K562 (cell line): Measurements from ENCODE around the gene SLC4A2. TPM values are rescaled to one million over a fixed set of nuclear protein-coding genes. Genes with fewer than 3 reads are reported as not detected.

ENCODE experiments used
- CBX5 ChIP-seq: IDR thresholded peaks from 2 replicates; pipeline ENCODE4 v1.6.1; 2014; ENCODE audit warnings: low read depth, borderline replicate concordance
- CTBP1 ChIP-seq: fragments of 450-650 bp; IDR thresholded peaks from 2 replicates; pipeline ENCODE4 v1.6.1; 2016; ENCODE audit warnings: borderline replicate concordance
- ELF1 ChIP-seq: fragments of 200-800 bp; sonication (Bioruptor generic); IDR thresholded peaks from 2 replicates; pipeline ENCODE4 v1.6.1; 2016; ENCODE audit warnings: missing genetic modification characterization, missing compliant biosample characterization
- HEY1 ChIP-seq: fragments of 250-450 bp; sonication (Bioruptor Pico); IDR thresholded peaks from 2 replicates; pipeline ENCODE4 v1.5.0; 2020; ENCODE audit warnings: mild to moderate bottlenecking, moderate library complexity, borderline replicate concordance
- MYC ChIP-seq, 2 experiments: fragments of 250-450 bp in 1 of 2; sonication (Bioruptor Pico) in 1 of 2; IDR thresholded peaks; 2 replicates each; pipeline versions ENCODE4 v1.5.1 to v1.6.1; 2012 to 2021; ENCODE audit warnings: low read depth in 2 of 2, borderline replicate concordance in 1 of 2, improper control_type of control experiment in 1 of 2, low read length in 1 of 2, mild to moderate bottlenecking in 1 of 2, moderate library complexity in 1 of 2
- NFIC ChIP-seq: fragments of 450-650 bp; IDR thresholded peaks from 2 replicates; pipeline ENCODE4 v1.6.1; 2017; ENCODE audit warnings: mild to moderate bottlenecking, inconsistent platforms
- POLR2AphosphoS2 ChIP-seq: IDR thresholded peaks from 2 replicates; pipeline ENCODE4 v1.6.1; 2012; ENCODE audit warnings: low read length, improper control_type of control experiment
- SP1 ChIP-seq: sonication (generic); formaldehyde crosslinking; IDR thresholded peaks from 2 replicates; pipeline ENCODE4 v1.8.1; 2022; ENCODE audit warnings: mild to moderate bottlenecking, missing genetic modification reagents
- TCF7L2 ChIP-seq: fragments of 150-350 bp; IDR thresholded peaks from 2 replicates; pipeline ENCODE4 v1.6.1; 2016; ENCODE audit warnings: low read depth, mild to moderate bottlenecking, low read length, moderate library complexity
- ZBTB8A ChIP-seq: fragments of 450-650 bp; IDR thresholded peaks from 2 replicates; pipeline ENCODE4 v1.6.1; 2018; ENCODE audit warnings: mild to moderate bottlenecking, moderate library complexity; ENCODE audit not compliant: partially characterized antibody
- ZFPM2 ChIP-seq: fragments of 250-450 bp; sonication (Bioruptor Pico); IDR thresholded peaks from 2 replicates; pipeline ENCODE4 v1.5.1; 2022; ENCODE audit warnings: mild to moderate bottlenecking
- ZNF143 ChIP-seq: sonication (generic); formaldehyde crosslinking; IDR thresholded peaks from 2 replicates; pipeline ENCODE4 v1.9.0; 2022; ENCODE audit warnings: mild to moderate bottlenecking, missing genetic modification reagents
- ZNF175 ChIP-seq: fragments of 200-800 bp; sonication (Bioruptor generic); IDR thresholded peaks from 2 replicates; pipeline ENCODE4 v1.6.1; 2016; ENCODE audit warnings: low read depth, mild to moderate bottlenecking, missing genetic modification characterization, missing compliant biosample characterization
- ZNF3 ChIP-seq: fragments of 250-450 bp; sonication (Bioruptor Pico); IDR thresholded peaks from 2 replicates; pipeline ENCODE4 v1.5.0; 2021; ENCODE audit warnings: mild to moderate bottlenecking, moderate library complexity
- ZNF766 ChIP-seq: fragments of 200-800 bp; sonication (Bioruptor generic); conservative IDR thresholded peaks from 2 replicates; pipeline ENCODE4 v1.6.1; 2016; ENCODE audit warnings: missing genetic modification characterization, missing compliant biosample characterization
- polyA plus RNA-seq, 8 experiments: library from polyadenylated mRNA; depleted of rRNA in 4 of 8; stranded (reverse) in 5 of 8; unstranded in 3 of 8; fragments of >200 nt; fragmentation: Nextera tagmentation in 2 of 8; fragmentation: Illumina TruSeq in 1 of 8; extraction: Ambion mirVana in 2 of 8; extraction: Trizol in 1 of 8; gene quantifications; 2 replicates each; pipeline versions ENCODE4 v1.2.1 to v1.2.3, GENCODE V29; 2011 to 2014; ENCODE audit warnings: inconsistent platforms in 1 of 8, missing spikeins in 1 of 8
- total RNA-seq, 7 experiments: library from RNA; depleted of rRNA in 6 of 7; stranded (reverse); fragments of >200 nt in 6 of 7; fragmentation: Illumina TruSeq in 2 of 7; extraction: Trizol in 2 of 7; gene quantifications; 2 replicates each; pipeline versions ENCODE4 v1.2.1 to v1.2.3, GENCODE V29; 2011 to 2021; ENCODE audit warnings: low replicate concordance in 1 of 7
- TF ChIP-seq, protein P1 (sequence below): fragments of 250-450 bp; sonication (Bioruptor Pico); IDR thresholded peaks from 2 replicates; pipeline ENCODE4 v1.5.0; 2021
- TF ChIP-seq, protein P2 (sequence below): fragments of 250-450 bp; sonication (Bioruptor Pico); IDR thresholded peaks from 2 replicates; pipeline ENCODE4 v1.5.0; 2021
- TF ChIP-seq, protein P3 (sequence below): sonication (generic); formaldehyde crosslinking; IDR thresholded peaks from 2 replicates; pipeline ENCODE4 v1.8.0; 2023; ENCODE audit warnings: mild to moderate bottlenecking, missing genetic modification reagents

The SLC4A2 gene
- total and polyA plus RNA-seq, 9 of the 15 experiments (the other 6 are each of a cell fraction or from before 2014, with no cell fraction given) = 11.4 to 375 (median 130) TPM

DNA sequence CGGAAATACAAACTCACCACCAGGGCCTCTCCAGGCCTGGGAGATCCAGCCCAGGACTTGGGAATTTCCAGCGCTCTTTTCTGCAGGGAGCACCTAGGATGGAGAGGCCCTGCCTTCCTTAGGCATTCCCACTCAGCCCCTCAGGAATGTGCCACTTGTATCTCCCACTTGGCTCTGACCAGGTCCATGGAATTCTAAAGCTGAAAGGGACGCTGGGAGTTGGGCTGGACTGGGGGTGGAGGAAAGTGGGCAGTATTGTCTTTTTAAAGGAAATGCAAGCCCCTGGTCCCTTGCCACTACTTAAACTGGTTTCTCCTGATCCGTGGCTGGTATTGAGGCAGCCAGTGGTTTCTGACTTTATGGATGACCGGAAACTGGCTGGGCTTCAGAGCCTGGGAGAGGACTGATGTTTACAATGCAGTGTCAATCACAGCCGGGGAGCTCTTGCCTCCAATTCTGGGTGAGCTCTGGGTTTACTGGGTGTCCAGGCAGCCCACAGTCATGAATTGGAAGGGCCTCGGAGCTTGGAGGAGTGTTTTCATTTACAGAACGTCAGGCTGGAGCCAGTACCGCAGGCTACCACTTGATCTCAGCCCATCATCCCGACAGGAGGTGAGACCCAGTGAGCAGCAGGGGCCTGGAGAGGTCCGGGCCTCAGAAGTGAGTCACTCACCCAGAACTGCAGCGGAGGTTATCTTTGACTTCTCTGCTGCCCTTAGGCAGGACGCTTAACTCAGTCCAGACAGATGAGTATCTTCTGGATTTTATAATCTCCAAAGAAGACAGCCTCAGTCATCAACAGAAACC lies 54.2 kb downstream of the SLC4A2 start (continued):
- TF ChIP-seq MYC (IDR thresholded peaks at IDR 0.05; ENCODE audit: low read depth, low read length) (no peak; the same call in 1 of the 2 replicates), MYC (CRISPR knock-in tag; IDR thresholded peaks at IDR 0.05; ENCODE audit: borderline replicate concordance, low read depth) (no peak), ZNF143 (CRISPR knock-in tag) (no peak), HEY1 (no peak), SP1 (CRISPR knock-in tag) (peak; percentile 16; the same call in 1 of the 2 replicates), NFIC (no peak), ZNF3 (no peak), ZNF175 (no peak), CTBP1 (peak; percentile 63; the same call in 1 of the 2 replicates), ZBTB8A (no peak), ELF1 (tag) (no peak), ZFPM2 (CRISPR knock-in tag) (no peak), POLR2AphosphoS2 (no peak), ZNF766 (CRISPR knock-in tag) (no peak), TCF7L2 (no peak), CBX5 (no peak)
- TF ChIP-seq, protein P1, sequence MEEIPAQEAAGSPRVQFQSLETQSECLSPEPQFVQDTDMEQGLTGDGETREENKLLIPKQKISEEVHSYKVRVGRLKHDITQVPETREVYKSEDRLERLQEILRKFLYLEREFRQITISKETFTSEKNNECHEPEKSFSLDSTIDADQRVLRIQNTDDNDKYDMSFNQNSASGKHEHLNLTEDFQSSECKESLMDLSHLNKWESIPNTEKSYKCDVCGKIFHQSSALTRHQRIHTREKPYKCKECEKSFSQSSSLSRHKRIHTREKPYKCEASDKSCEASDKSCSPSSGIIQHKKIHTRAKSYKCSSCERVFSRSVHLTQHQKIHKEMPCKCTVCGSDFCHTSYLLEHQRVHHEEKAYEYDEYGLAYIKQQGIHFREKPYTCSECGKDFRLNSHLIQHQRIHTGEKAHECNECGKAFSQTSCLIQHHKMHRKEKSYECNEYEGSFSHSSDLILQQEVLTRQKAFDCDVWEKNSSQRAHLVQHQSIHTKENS = no peak
- TF ChIP-seq, protein P2, sequence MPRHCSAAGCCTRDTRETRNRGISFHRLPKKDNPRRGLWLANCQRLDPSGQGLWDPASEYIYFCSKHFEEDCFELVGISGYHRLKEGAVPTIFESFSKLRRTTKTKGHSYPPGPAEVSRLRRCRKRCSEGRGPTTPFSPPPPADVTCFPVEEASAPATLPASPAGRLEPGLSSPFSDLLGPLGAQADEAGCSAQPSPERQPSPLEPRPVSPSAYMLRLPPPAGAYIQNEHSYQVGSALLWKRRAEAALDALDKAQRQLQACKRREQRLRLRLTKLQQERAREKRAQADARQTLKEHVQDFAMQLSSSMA (CRISPR knock-in tag) = no peak
- TF ChIP-seq, protein P3, sequence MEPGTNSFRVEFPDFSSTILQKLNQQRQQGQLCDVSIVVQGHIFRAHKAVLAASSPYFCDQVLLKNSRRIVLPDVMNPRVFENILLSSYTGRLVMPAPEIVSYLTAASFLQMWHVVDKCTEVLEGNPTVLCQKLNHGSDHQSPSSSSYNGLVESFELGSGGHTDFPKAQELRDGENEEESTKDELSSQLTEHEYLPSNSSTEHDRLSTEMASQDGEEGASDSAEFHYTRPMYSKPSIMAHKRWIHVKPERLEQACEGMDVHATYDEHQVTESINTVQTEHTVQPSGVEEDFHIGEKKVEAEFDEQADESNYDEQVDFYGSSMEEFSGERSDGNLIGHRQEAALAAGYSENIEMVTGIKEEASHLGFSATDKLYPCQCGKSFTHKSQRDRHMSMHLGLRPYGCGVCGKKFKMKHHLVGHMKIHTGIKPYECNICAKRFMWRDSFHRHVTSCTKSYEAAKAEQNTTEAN (CRISPR knock-in tag) = no peak
